GM12865 (cell line): ENCODE measurements around the gene PALLD.

Experiments
- DNase-seq: peaks from one replicate; pipeline ENCODE4 v3.0.0; 2010; ENCODE audit warnings: low read depth
- H3K4me3 ChIP-seq: 2 replicates; pipeline ENCODE4 v1.5.1; 2011; ENCODE audit warnings: mild to moderate bottlenecking, low read depth, low read length, control low read depth
- CTCF ChIP-seq: IDR thresholded peaks from 2 replicates; pipeline ENCODE4 v1.5.1; 2011; ENCODE audit warnings: low read length, control low read depth, low read depth, inconsistent platforms; ENCODE audit not compliant: insufficient read depth; ENCODE audit errors: missing control alignments

Gene PALLD

GRCh38 chr4:168825975-168826374 is 329.1 kb downstream of the PALLD start:
- no peak for DNase-seq
- no peak for TF ChIP-seq CTCF
- H3K4me3 ChIP-seq = no peak overlapping the region

- no peak for DNase-seq
- TF ChIP-seq CTCF = no peak
- no peak overlapping the region for H3K4me3 ChIP-seq
Measured at GRCh38 chr4:168826620-168827019, 329.8 kb downstream of the PALLD start.

GRCh38 chr4:168830777-168831512 is 334.1 kb downstream of the PALLD start:
- no peak for TF ChIP-seq CTCF
- H3K4me3 ChIP-seq = no peak overlapping the region
- no peak for DNase-seq

GRCh38 chr4:168831585-168831918 is 334.7 kb downstream of the PALLD start:
- no peak for TF ChIP-seq CTCF
- DNase-seq = no peak
- H3K4me3 ChIP-seq = peak overlapping the region; percentile 55

GRCh38 chr4:168831919-168832762 is 335.3 kb downstream of the PALLD start:
- TF ChIP-seq CTCF = no peak

GRCh38 chr4:168832763-168833575 is 336.1 kb downstream of the PALLD start:
- H3K4me3 ChIP-seq = no peak overlapping the region
- no peak for TF ChIP-seq CTCF
- DNase-seq = no peak

More at GRCh38 chr4:168831919-168832762, 335.3 kb downstream of the PALLD start:
- DNase-seq = peak; percentile 45
- H3K4me3 ChIP-seq = peak overlapping the region; percentile 55
